ENCODE measurements around the gene ATPAF1.

DNA sequence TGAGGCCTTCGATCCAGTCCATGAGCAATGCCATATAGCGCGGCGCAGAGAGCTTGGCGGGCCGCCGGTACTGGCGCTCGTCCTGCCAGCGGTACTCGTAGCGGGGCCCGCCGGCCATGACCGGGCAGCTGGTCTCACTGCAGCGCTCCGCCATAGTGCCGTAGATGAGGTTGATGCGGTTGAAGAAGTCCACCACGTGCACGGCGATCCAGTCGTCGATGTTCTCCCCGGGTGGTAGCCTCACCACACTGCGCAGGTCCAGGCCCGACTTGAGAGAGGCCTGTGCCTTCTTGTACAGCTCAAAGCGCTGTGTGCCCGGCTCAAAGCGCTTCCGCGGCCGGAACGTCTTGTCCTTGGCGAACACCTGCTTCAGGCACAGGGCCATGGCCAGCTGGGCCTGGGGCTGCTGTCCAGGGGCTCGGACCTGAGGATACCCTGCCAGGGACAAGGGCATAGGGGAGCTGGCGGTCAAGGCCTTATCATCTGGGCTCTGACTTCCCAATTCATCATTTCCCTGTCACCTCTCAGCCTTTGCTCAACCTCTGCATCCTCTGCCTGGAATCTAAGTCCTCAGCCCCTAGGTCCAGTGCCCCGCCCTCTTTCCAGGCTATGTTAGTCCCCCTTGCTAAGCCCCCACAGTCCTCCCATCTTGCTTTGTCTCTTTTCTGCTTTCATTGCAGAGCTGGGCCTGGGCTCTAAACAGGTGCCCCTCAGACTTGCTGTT lies 55.1 kb downstream of the ATPAF1 start:
- TF ChIP-seq, protein P1, sequence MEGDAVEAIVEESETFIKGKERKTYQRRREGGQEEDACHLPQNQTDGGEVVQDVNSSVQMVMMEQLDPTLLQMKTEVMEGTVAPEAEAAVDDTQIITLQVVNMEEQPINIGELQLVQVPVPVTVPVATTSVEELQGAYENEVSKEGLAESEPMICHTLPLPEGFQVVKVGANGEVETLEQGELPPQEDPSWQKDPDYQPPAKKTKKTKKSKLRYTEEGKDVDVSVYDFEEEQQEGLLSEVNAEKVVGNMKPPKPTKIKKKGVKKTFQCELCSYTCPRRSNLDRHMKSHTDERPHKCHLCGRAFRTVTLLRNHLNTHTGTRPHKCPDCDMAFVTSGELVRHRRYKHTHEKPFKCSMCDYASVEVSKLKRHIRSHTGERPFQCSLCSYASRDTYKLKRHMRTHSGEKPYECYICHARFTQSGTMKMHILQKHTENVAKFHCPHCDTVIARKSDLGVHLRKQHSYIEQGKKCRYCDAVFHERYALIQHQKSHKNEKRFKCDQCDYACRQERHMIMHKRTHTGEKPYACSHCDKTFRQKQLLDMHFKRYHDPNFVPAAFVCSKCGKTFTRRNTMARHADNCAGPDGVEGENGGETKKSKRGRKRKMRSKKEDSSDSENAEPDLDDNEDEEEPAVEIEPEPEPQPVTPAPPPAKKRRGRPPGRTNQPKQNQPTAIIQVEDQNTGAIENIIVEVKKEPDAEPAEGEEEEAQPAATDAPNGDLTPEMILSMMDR (IDR thresholded peaks at IDR 0.05; ENCODE audit: insufficient read depth, low read depth, low read length), result no peak
- TF ChIP-seq EZH2 (IDR thresholded peaks at IDR 0.05; ENCODE audit: insufficient read depth, low read length), result no peak
